A549 (cell line): ENCODE results near the gene SLC12A9. TPM values are rescaled to one million over a fixed set of nuclear protein-coding genes. Genes with fewer than 3 reads are reported as not detected.

Experiments used
- ATAC-seq, 2 experiments: fragments of 200-7000 bp in 1 of 2; fragments of >200 bp in 1 of 2; cut with Nextera tagmentation in 1 of 2; cut with Tn5 transposase in 1 of 2; 3 replicates each; pipeline versions ENCODE4 v1.8.0 to v1.9.1; 2018 to 2020; ENCODE audit warnings: mild to moderate bottlenecking in 1 of 2, moderate library complexity in 1 of 2
- CTCF ChIA-PET: fragments of 300-600 bp; sonication (Branson Sonifier 250); formaldehyde crosslinking; extraction: SDS; loops from one replicate; lab custom pipeline; 2021; ENCODE audit warnings: antibody characterized with exemption, inconsistent platforms; lab: Yijun Ruan, JAX
- POLR2A ChIA-PET: fragments of 350-600 bp; formaldehyde crosslinking; extraction: SDS; loops from one replicate; lab custom pipeline; 2021; ENCODE audit warnings: antibody characterized with exemption, inconsistent platforms; lab: Yijun Ruan, JAX
- DNase-seq, 2 experiments: peaks; one replicate each; pipeline versions ENCODE4 v3.0.0 to v3.0.0-alpha.2; 2011 to 2016; ENCODE audit warnings: low read depth in 1 of 2, low spot score in 1 of 2
- FAIRE-seq: peaks from 2 replicates; lab custom pipeline; 2011; peaks lifted over from hg19 to GRCh38; lab: Jason Lieb, UNC
- H3K27ac ChIP-seq, 2 experiments: fragments of >200 bp; sonication (Bioruptor Twin); formaldehyde crosslinking; 3 replicates each; pipeline ENCODE4 v1.5.1; 2016 to 2017
- H3K4me1 ChIP-seq: fragments of >200 bp; sonication (Bioruptor Twin); formaldehyde crosslinking; 3 replicates; pipeline ENCODE4 v1.6.1; 2016
- H3K4me2 ChIP-seq: fragments of >200 bp; sonication (Bioruptor Twin); formaldehyde crosslinking; 3 replicates; pipeline ENCODE4 v1.6.1; 2016
- H3K4me3 ChIP-seq: fragments of >200 bp; sonication (Bioruptor Twin); formaldehyde crosslinking; 3 replicates; pipeline ENCODE4 v1.5.1; 2016
- H3K9me3 ChIP-seq: fragments of >200 bp; sonication (Bioruptor Twin); formaldehyde crosslinking; 3 replicates; pipeline ENCODE4 v1.6.1; 2016
- CEBPB ChIP-seq, 2 experiments: fragments of >200 bp in 1 of 2; sonication (Bioruptor Twin) in 1 of 2; formaldehyde crosslinking in 1 of 2; IDR thresholded peaks; 2 replicates each; pipeline ENCODE4 v1.6.1; 2012 to 2016
- EHF ChIP-seq: fragments of 250-450 bp; sonication (Bioruptor Pico); IDR thresholded peaks from 2 replicates; pipeline ENCODE4 v1.5.0; 2020; ENCODE audit warnings: mild to moderate bottlenecking
- HDAC2 ChIP-seq: fragments of 200-600 bp; sonication (generic); IDR thresholded peaks from 2 replicates; pipeline ENCODE4 v1.6.1; 2016
- HOXB5 ChIP-seq: fragments of 250-450 bp; sonication (Bioruptor Pico); IDR thresholded peaks from 2 replicates; pipeline ENCODE4 v1.5.0; 2020; ENCODE audit warnings: mild to moderate bottlenecking, moderate library complexity
- KDM5A ChIP-seq: fragments of 200-600 bp; sonication (generic); IDR thresholded peaks from 2 replicates; pipeline ENCODE4 v1.6.1; 2016; ENCODE audit warnings: antibody characterized with exemption, mild to moderate bottlenecking
- MAZ ChIP-seq: fragments of 150-350 bp; IDR thresholded peaks from 2 replicates; pipeline ENCODE4 v1.6.1; 2014; ENCODE audit warnings: antibody characterized with exemption, low read depth, low read length, borderline replicate concordance
- MYC ChIP-seq: IDR thresholded peaks from 2 replicates; pipeline ENCODE4 v1.6.1; 2012; ENCODE audit warnings: mild to moderate bottlenecking, inconsistent platforms, low read length, improper control_type of control experiment, borderline replicate concordance
- NFE2L2 ChIP-seq: fragments of 150-350 bp; conservative IDR thresholded peaks from 2 replicates; pipeline ENCODE4 v1.6.1; 2014; ENCODE audit warnings: low read length
- POLR2A ChIP-seq: IDR thresholded peaks from 2 replicates; pipeline ENCODE4 v1.6.1; 2012; ENCODE audit warnings: mild to moderate bottlenecking, low read length
- RFX5 ChIP-seq: fragments of 450-650 bp; IDR thresholded peaks from 2 replicates; pipeline ENCODE4 v1.7.1; 2014; ENCODE audit warnings: antibody characterized with exemption, mild to moderate bottlenecking, moderate library complexity
- ZFP36 ChIP-seq: fragments of 450-650 bp; IDR thresholded peaks from 2 replicates; pipeline ENCODE4 v1.6.1; 2014; ENCODE audit warnings: borderline replicate concordance; ENCODE audit not compliant: partially characterized antibody
- WGBS: methylation state at CpG from one replicate; pipeline ENCODE4 v1.1.6; 2017; ENCODE audit errors: missing lambda C conversion rate; 5-methylcytosine and 5-hydroxymethylcytosine counted together
- polyA plus RNA-seq, 4 experiments: library from polyadenylated mRNA; depleted of rRNA in 3 of 4; stranded (reverse); fragments of >200 nt; fragmentation: RNase III in 1 of 4; extraction: RNeasy Plus Mini Kit Qiagen cat#74134 plus additional on column Dnase treatment in 1 of 4; gene quantifications; 2 replicates in 3 of 4; 3 replicates in 1 of 4; pipeline ENCODE4 v1.2.3, GENCODE V29; 2011 to 2017
- TF ChIP-seq, protein P1 (sequence below): IDR thresholded peaks from 2 replicates; pipeline ENCODE4 v1.6.1; 2012; ENCODE audit warnings: low read depth, borderline replicate concordance
- TF ChIP-seq, protein P2 (sequence below): IDR thresholded peaks from 2 replicates; pipeline ENCODE4 v1.6.1; 2012
- TF ChIP-seq, protein P3 (sequence below): fragments of 150-350 bp; IDR thresholded peaks from 2 replicates; pipeline ENCODE4 v1.6.1; 2014; ENCODE audit warnings: low read depth, mild to moderate bottlenecking, low read length
- TF ChIP-seq, protein P4 (sequence below): fragments of 250-450 bp; sonication (Bioruptor Pico); IDR thresholded peaks from 2 replicates; pipeline ENCODE4 v1.5.0; 2021; ENCODE audit warnings: mild to moderate bottlenecking, moderate library complexity, borderline replicate concordance

The SLC12A9 gene
- polyA plus RNA-seq, 2 of the 4 experiments (the other 2 are of a cell fraction), result 6.2 to 13.4 TPM

DNA sequence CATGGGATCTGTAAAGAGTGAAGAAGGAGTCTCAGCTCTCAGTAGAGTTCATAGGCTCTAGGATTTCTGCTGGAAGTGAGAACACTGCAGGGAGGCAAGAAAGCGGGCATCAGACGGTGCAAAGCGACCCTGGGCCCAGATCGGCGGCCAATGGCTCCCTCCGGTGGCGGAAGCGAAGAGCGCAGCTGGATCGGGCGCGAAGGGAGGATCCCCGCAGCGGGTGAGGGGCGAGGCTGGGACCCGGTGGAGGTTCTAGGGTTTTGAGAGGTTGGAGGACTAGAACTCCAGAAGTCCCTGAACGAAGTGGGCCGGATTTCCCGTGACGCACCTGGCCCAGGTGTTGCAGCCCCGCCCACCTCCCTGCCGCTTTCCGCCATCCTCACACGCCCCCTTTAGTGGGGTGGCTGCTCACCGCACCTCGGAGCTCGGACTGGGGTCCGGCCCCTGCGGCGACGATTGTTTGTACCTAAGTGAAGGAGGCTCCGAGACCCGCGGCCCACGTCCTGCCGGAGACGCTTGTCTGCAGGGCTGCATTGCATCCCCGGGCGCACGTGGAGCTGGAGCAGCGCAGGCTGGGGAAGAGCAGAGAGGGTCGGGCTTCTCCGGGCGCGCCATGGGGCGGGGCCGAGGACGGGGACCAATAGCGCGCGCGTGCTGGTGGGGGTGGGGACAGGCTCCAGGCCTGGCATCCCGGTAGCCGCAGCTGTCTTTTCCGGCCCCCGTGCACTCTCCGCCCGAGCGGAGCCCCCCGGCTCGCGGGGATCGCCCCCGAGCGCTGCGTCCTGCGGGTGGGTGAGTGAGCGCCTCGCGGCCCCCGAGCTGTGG is at the start of gene SLC12A9 (continued):
- TF ChIP-seq NFE2L2, result no peak
- no peak for TF ChIP-seq MAZ
- no peak for TF ChIP-seq CEBPB (IDR thresholded peaks at IDR 0.05)
- TF ChIP-seq POLR2A, result peak; percentile 48; the same call in 1 of the 2 replicates
- TF ChIP-seq, protein P1, sequence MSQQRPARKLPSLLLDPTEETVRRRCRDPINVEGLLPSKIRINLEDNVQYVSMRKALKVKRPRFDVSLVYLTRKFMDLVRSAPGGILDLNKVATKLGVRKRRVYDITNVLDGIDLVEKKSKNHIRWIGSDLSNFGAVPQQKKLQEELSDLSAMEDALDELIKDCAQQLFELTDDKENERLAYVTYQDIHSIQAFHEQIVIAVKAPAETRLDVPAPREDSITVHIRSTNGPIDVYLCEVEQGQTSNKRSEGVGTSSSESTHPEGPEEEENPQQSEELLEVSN, result peak; percentile 49; the same call in 1 of the 2 replicates
- peak; percentile 94 for TF ChIP-seq KDM5A
- TF ChIP-seq MYC, result peak; percentile 72
- TF ChIP-seq, protein P2, sequence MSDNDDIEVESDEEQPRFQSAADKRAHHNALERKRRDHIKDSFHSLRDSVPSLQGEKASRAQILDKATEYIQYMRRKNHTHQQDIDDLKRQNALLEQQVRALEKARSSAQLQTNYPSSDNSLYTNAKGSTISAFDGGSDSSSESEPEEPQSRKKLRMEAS, result peak; percentile 98

DNA sequence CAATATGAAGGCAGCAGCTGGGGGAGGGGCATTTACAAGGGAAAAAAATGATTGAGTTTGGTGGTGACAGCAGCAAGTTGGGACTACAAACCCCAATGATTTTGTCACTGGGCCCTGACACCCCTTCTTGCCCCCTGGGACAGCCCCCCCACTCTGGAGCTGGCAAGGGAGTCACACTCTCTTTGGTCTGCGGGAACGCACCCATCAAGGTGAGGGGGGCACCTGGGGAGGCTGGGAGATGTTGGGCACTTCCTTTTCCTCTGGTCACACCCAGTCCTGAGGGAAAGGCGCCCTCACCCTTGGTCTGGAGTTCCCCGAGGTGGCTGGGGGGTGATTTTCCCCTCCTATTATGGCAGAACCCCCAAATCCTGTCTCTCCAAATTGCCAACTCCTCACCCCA is 49.6 kb upstream of the SLC12A9 start:
- no peak for DNase-seq
- POLR2A ChIA-PET, result interaction anchor here (1.0 to 3.3 kb wide), 4 partner anchors 8 to 87 kb away, joined by 3 to 26 read pairs (median 8); partner anchors contain the start of genes EPHB4, SLC12A9 and UFSP1
- no peak overlapping the region for H3K4me3 ChIP-seq
- TF ChIP-seq, protein P3, sequence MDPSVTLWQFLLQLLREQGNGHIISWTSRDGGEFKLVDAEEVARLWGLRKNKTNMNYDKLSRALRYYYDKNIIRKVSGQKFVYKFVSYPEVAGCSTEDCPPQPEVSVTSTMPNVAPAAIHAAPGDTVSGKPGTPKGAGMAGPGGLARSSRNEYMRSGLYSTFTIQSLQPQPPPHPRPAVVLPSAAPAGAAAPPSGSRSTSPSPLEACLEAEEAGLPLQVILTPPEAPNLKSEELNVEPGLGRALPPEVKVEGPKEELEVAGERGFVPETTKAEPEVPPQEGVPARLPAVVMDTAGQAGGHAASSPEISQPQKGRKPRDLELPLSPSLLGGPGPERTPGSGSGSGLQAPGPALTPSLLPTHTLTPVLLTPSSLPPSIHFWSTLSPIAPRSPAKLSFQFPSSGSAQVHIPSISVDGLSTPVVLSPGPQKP, result no peak
- TF ChIP-seq HDAC2 (no peak), ZFP36 (no peak), EHF (CRISPR knock-in tag) (no peak)
- TF ChIP-seq, protein P2, result no peak
- TF ChIP-seq, protein P4, sequence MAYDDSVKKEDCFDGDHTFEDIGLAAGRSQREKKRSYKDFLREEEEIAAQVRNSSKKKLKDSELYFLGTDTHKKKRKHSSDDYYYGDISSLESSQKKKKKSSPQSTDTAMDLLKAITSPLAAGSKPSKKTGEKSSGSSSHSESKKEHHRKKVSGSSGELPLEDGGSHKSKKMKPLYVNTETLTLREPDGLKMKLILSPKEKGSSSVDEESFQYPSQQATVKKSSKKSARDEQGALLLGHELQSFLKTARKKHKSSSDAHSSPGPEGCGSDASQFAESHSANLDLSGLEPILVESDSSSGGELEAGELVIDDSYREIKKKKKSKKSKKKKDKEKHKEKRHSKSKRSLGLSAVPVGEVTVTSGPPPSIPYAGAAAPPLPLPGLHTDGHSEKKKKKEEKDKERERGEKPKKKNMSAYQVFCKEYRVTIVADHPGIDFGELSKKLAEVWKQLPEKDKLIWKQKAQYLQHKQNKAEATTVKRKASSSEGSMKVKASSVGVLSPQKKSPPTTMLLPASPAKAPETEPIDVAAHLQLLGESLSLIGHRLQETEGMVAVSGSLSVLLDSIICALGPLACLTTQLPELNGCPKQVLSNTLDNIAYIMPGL (CRISPR knock-in tag), result no peak
- TF ChIP-seq, all 56 proteins: peak for 0
- Histone ChIP-seq H3K4me1 (peaks cover 53% of the 10 kb centered on the region), H3K27ac (peak overlapping the region; percentile 83 to 95), H3K9me3 (no peaks in the 10 kb centered on the region), H3K4me2 (peak overlapping the region; percentile 75)
- FAIRE-seq (no peak), ATAC-seq (no peak; a peak in 1 of 6 replicates)
- WGBS, result 55% methylated on average over 4 of the region's 4 CpGs
- CTCF ChIA-PET, result interaction anchor here (1.4 to 16.8 kb wide), 6 partner anchors 14 to 98 kb away, joined by 3 to 317 read pairs (median 44); partner anchors contain the start of genes EPHB4, EPO, POP7 and SLC12A9

DNA sequence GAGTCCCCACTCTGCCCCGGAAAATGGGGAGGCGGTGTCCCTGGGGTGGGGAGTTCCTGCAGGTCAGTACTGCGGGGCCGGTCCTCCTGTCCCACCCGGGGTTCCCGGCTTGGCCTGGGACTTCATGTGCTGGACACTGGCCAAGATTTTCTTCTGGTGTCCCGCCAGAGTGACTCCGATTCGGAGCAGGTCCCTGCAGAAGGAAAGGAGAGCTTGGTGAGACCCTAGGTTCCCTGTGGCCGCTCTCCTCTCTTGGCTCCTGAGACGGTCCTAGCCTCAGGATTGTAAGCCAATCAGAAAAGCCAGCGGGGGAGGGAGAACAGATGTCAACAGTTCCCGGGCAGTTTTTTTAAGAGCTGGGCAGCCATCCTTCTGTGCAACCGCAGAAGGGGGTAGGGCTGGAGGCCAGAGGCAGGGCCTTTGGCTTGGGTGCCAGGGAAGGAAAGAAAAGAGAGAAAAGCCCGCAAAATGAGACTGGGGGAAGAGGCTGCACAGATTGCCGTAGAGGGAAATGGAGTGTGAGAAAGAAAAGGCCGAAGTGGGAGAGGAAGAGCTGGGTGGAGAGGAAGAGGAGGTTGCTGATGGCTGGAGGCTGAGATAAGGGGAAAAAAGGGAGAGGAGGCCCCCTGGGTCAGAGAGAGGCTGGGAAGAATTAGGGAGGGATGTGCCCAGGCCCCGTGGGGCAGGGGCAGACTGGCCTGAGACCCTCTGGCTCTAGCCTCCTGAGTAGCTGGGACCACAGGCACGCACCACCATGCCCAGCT is 48.9 kb upstream of the SLC12A9 start:
- ChIA-PET POLR2A (interaction anchor here (0.7 to 3.3 kb wide), 4 partner anchors 24 to 375 kb away, joined by 3 to 26 read pairs (median 3); partner anchors contain the start of genes EPHB4, SLC12A9, UFSP1 and ZCWPW1), CTCF (interaction anchor here (0.7 to 16.8 kb wide), 9 partner anchors 8 to 99 kb away, joined by 3 to 317 read pairs (median 6); partner anchors contain the start of genes EPHB4, EPO, POP7 and SLC12A9)
- TF ChIP-seq HOXB5 (CRISPR knock-in tag) (no peak), ZFP36 (no peak), RFX5 (peak; percentile 98)
- FAIRE-seq (no peak), ATAC-seq (peak; percentile 35 to 74; a peak in 4 of 6 replicates), DNase-seq (peak; percentile 76 to 78)
- Histone ChIP-seq H3K27ac (peak overlapping the region; percentile 83 to 95), H3K4me1 (peaks cover 53% of the 10 kb centered on the region), H3K4me2 (peak overlapping the region; percentile 75), H3K4me3 (no peak overlapping the region), H3K9me3 (no peaks in the 10 kb centered on the region)
- 46% methylated on average over 15 of the region's 19 CpGs for WGBS
